K562 (cell line): Measurements from ENCODE around the gene MOCOS.

ENCODE experiments used
- CBX5 ChIP-seq: IDR thresholded peaks from 2 replicates; pipeline ENCODE4 v1.6.1; 2014; ENCODE audit warnings: low read depth, borderline replicate concordance
- CTCF ChIP-seq, 3 experiments: IDR thresholded peaks in 2 of 3; conservative IDR thresholded peaks in 1 of 3; 2 replicates each; pipeline ENCODE4 v1.5.1; 2011 to 2012; ENCODE audit warnings: low read length in 3 of 3, mild to moderate bottlenecking in 3 of 3, control low read depth in 2 of 3, improper control_type of control experiment in 1 of 3, inconsistent platforms in 1 of 3, low read depth in 1 of 3, mixed read lengths in 1 of 3, moderate library complexity in 1 of 3; ENCODE audit not compliant: insufficient read depth in 2 of 3
- EP400 ChIP-seq: fragments of 450-650 bp; IDR thresholded peaks from 2 replicates; pipeline ENCODE4 v1.6.1; 2017; ENCODE audit warnings: antibody characterized with exemption, mild to moderate bottlenecking, moderate library complexity
- SIN3B ChIP-seq: fragments of 450-650 bp; IDR thresholded peaks from 2 replicates; pipeline ENCODE4 v1.6.1; 2017; ENCODE audit warnings: low read depth, mild to moderate bottlenecking, moderate library complexity
- SMC3 ChIP-seq: conservative IDR thresholded peaks from 2 replicates; pipeline ENCODE4 v1.6.1; 2011; ENCODE audit warnings: low read depth, low read length, improper control_type of control experiment; ENCODE audit not compliant: insufficient read depth
- ZBTB33 ChIP-seq: sonication (generic); formaldehyde crosslinking; IDR thresholded peaks from 2 replicates; pipeline ENCODE4 v1.8.1; 2023; ENCODE audit warnings: mild to moderate bottlenecking, missing genetic modification reagents

GRCh38 chr18:36288689-36289088 lies 101.4 kb downstream of the MOCOS start:
- no peak for TF ChIP-seq CTCF (IDR thresholded peaks at IDR 0.05 in 2 of 3, conservative IDR thresholded peaks at IDR 0.05 in 1 of 3; ENCODE audit: insufficient read depth in 2 of 3, low read depth in 1 of 3, low read length in 3 of 3)
- no peak for TF ChIP-seq SIN3B
- TF ChIP-seq ZBTB33: no peak
- no peak for TF ChIP-seq CBX5
- no peak for TF ChIP-seq EP400
- no peak for TF ChIP-seq SMC3
